ENCODE data around the gene DENND4C.

Gene DENND4C

GRCh38 chr9:19310246-19310645, 79.8 kb downstream of the DENND4C start:
- TF ChIP-seq FOXP2 (optimal IDR thresholded peaks at IDR 0.05; ENCODE audit: borderline replicate concordance, extremely low read depth, extremely low read length, insufficient read depth) = no peak
- TF ChIP-seq POLR2AphosphoS5 (IDR thresholded peaks at IDR 0.05; ENCODE audit: low read depth, low read length) = no peak
- TF ChIP-seq REST (IDR thresholded peaks at IDR 0.05; ENCODE audit: insufficient read depth in 1 of 2, low read depth in 2 of 2, low read length in 2 of 2) = no peak
- no peak for TF ChIP-seq TAF1 (IDR thresholded peaks at IDR 0.05; ENCODE audit: borderline replicate concordance, insufficient read depth, low read length)

GRCh38 chr9:19313573-19313972, 83.1 kb downstream of the DENND4C start:
- TF ChIP-seq SIN3A (IDR thresholded peaks at IDR 0.05; ENCODE audit: borderline replicate concordance, insufficient read depth, low read length) = no peak
- no peak for TF ChIP-seq TAF1 (IDR thresholded peaks at IDR 0.05; ENCODE audit: borderline replicate concordance, insufficient read depth, low read length)
- no peak for TF ChIP-seq FOXP2 (optimal IDR thresholded peaks at IDR 0.05; ENCODE audit: borderline replicate concordance, extremely low read depth, extremely low read length, insufficient read depth)

- no peak for TF ChIP-seq POLR2AphosphoS5 (IDR thresholded peaks at IDR 0.05; ENCODE audit: low read depth, low read length)
- TF ChIP-seq FOXP2 (optimal IDR thresholded peaks at IDR 0.05; ENCODE audit: borderline replicate concordance, extremely low read depth, extremely low read length, insufficient read depth) = no peak
- TF ChIP-seq TAF1 (IDR thresholded peaks at IDR 0.05; ENCODE audit: borderline replicate concordance, insufficient read depth, low read length) = no peak
- no peak for TF ChIP-seq REST (IDR thresholded peaks at IDR 0.05; ENCODE audit: insufficient read depth in 1 of 2, low read depth in 2 of 2, low read length in 2 of 2)
- TF ChIP-seq SIN3A (IDR thresholded peaks at IDR 0.05; ENCODE audit: borderline replicate concordance, insufficient read depth, low read length) = no peak
These were observed 90.0 kb downstream of the DENND4C start for GRCh38 chr9:19320495-19320894.

GRCh38 chr9:19331877-19332276, 101.4 kb downstream of the DENND4C start:
- TF ChIP-seq SIN3A (IDR thresholded peaks at IDR 0.05; ENCODE audit: borderline replicate concordance, insufficient read depth, low read length) (no peak), REST (IDR thresholded peaks at IDR 0.05; ENCODE audit: insufficient read depth in 1 of 2, low read depth in 2 of 2, low read length in 2 of 2) (no peak), TAF1 (IDR thresholded peaks at IDR 0.05; ENCODE audit: borderline replicate concordance, insufficient read depth, low read length) (no peak), POLR2AphosphoS5 (IDR thresholded peaks at IDR 0.05; ENCODE audit: low read depth, low read length) (no peak), FOXP2 (optimal IDR thresholded peaks at IDR 0.05; ENCODE audit: borderline replicate concordance, extremely low read depth, extremely low read length, insufficient read depth) (no peak)

GRCh38 chr9:19336166-19336565, 105.7 kb downstream of the DENND4C start:
- TF ChIP-seq POLR2AphosphoS5 (IDR thresholded peaks at IDR 0.05; ENCODE audit: low read depth, low read length) (no peak), FOXP2 (optimal IDR thresholded peaks at IDR 0.05; ENCODE audit: borderline replicate concordance, extremely low read depth, extremely low read length, insufficient read depth) (no peak)

GRCh38 chr9:19342947-19343346, 112.5 kb downstream of the DENND4C start:
- TF ChIP-seq SIN3A (IDR thresholded peaks at IDR 0.05; ENCODE audit: borderline replicate concordance, insufficient read depth, low read length) = no peak
- no peak for TF ChIP-seq TAF1 (IDR thresholded peaks at IDR 0.05; ENCODE audit: borderline replicate concordance, insufficient read depth, low read length)
- no peak for TF ChIP-seq POLR2AphosphoS5 (IDR thresholded peaks at IDR 0.05; ENCODE audit: low read depth, low read length)
- TF ChIP-seq REST (IDR thresholded peaks at IDR 0.05; ENCODE audit: insufficient read depth in 1 of 2, low read depth in 2 of 2, low read length in 2 of 2) = no peak
- TF ChIP-seq FOXP2 (optimal IDR thresholded peaks at IDR 0.05; ENCODE audit: borderline replicate concordance, extremely low read depth, extremely low read length, insufficient read depth) = no peak

Measured in PFSK-1 (cell line).